HL-60/S4 (cell line): ENCODE data around the gene HDAC5.
"Not testable (repeated sequence)": the region's sequence is repeated elsewhere in the genome, so short reads cannot be mapped to it uniquely, and the experiment has no call there.

Source experiments
- in situ Hi-C: fragments of 300-500 bp; cut with MboI; formaldehyde crosslinking; loops from 2 replicates; pipeline ENCODE4 v1.14.3; 2022; ENCODE audit warnings: low sequenced_read_pairs

HDAC5 gene

GRCh38 chr17:44134752-44135568 is 11.5 kb upstream of the HDAC5 start:
- in situ Hi-C loops: no loop called here

- in situ Hi-C loops: no loop called here
Measured at GRCh38 chr17:44133918-44134476, 10.6 kb upstream of the HDAC5 start.

DNA sequence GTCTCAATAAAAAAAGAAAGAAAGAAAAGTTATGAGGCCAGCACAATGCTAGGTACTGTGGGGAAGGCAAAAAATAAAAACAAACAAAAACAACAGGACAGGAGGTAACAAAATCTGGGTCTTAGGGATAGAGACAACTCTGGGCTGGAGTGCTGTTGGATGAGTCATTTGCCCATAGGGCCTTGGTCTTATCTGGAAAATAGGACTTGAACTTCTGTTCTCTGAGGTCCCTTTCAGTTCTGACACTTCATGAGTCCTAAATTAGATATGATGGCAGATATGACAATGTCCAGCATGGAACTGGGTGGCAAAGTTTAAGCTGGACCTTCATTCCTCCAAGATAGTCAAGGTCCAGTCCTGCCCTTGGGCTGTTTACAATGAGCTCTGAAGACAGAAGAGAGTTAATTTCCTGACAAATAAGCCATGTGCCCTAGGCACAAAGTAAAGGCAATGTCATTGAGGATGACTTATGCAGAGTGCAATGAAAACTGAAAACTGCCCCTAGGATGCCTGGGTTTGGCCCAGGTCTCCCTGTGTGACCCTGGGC is 8.9 kb upstream of the HDAC5 start:
- in situ Hi-C loops: no loop called here

GRCh38 chr17:44131372-44131771 is 7.9 kb upstream of the HDAC5 start:
- in situ Hi-C loops: not testable (repeated sequence)

GRCh38 chr17:44130693-44131349 is 7.4 kb upstream of the HDAC5 start:
- in situ Hi-C loops: no loop called here

- in situ Hi-C loops: no loop called here
Measured at GRCh38 chr17:44128383-44128782, 4.9 kb upstream of the HDAC5 start.

DNA sequence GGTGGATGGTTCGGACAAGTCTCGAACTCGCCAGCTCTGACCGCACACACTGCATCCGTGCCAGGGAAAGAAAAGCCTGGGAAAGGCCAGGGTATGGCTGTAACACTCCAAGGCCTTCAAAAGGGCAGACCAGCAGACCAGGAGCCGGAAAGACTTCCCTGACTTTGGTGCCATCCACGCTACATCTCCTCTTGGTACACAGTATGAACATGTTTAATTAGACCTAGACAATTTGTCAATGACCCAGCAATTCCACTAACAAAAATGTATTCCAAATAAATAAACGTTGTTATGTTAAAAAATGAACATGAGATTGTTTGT is 637 bp upstream of the HDAC5 start:
- in situ Hi-C loops: no loop called here

- in situ Hi-C loops: no loop called here
Measured at GRCh38 chr17:44122816-44123355, 555 bp downstream of the HDAC5 start.

DNA sequence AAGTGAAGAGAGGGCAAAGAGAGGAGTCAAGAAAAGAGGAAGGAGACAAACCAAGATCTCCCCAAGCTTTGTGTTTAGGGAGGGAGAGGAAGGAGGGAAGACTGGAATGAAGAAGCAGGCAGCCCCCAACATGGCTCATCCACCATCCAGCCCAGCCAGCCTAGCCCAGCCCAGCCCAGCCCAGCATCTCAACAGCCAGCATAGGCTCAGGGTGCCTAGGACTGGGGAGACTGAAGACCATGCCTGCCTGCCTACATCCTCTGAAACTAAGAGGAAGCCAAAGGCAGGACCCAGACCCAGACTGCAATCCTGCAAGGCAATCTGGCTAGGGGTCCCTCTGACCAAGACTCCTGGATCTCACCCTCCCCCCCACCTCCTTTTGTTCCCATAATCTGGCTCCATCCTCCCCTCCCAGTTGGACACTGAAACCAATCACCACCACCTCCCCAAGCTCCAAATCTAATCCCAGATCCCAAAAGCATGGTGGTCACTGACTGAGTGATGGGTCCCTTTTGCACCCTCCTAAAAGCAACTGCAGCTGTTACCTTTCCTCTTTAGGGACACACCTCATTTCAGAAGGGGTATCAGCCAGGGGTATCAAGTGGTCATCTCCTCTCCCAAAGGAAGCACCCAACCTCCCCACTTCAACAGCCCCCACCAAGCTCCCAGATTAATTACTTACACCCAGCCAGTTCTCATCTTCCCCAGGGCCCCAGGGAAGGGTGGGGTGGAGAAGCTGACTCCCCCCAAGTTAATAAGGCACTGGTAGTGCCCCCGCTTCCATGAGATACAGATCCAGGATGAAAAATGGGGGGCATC is 1.2 kb downstream of the HDAC5 start:
- in situ Hi-C loops: no loop called here

DNA sequence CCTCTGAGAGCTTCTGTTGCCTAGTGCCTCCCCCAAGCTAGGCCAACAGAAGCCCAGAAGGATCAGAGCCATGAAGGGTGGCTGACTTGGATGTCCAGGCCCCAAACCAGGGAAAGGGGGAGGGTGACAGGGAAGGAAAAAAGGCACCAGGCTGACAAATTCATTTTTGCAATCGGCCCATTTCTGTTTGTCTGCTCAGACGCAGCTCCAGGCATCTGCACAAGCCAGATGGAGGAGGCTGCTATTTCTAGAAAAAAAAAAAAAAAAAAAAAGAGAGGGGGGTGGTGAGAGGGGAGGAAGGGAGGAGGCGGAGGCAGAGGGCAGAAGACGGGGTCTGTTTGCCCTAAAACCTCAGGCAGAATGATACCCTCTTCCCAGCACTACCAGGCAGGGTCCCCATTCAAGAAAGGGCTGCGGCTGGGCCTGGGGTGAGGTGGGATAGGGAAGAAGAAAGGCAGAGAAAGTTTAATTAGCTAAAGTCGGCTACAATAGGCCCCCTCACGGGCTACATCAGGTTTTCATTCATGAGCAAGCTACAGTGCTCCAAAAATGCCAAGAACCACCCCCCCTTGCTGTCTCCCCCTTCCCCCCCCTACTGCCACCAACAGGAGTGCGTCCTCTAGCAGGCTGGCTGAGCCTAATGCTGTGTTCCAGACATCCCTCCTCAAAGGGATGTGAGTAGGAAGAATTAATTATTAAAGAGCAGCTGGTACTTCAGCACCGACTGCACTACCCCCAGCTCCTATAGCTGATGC is 2.4 kb downstream of the HDAC5 start:
- in situ Hi-C loops: no loop called here

GRCh38 chr17:44120281-44120680 is 3.2 kb downstream of the HDAC5 start:
- in situ Hi-C loops: not testable (repeated sequence)

GRCh38 chr17:44119798-44120197 is 3.6 kb downstream of the HDAC5 start:
- in situ Hi-C loops: no loop called here

DNA sequence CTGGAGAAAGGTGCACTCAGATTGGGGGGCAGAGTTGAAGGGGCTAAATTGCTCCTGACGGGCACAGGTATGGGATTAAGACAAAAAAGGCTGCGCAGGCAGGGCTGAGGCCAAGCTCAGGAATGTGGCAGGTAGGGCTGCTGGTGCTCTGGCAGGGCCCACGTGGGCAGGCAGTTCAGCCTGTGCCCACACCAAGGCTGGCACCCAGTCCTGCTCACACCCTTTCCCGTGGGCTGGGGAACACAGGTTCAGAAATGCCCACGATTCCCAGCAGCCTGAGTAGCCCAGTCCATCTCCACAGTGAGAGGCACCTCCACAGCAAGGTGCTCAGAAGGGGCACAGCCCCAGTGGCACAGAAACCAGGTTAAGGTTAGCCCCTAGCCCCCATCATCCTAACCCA is 4.4 kb downstream of the HDAC5 start:
- in situ Hi-C loops: no loop called here

GRCh38 chr17:44118427-44119050 is 4.9 kb downstream of the HDAC5 start:
- in situ Hi-C loops: no loop called here

- in situ Hi-C loops: no loop called here
Measured at GRCh38 chr17:44117351-44117750, 6.1 kb downstream of the HDAC5 start.

- in situ Hi-C loops: no loop called here
Measured at GRCh38 chr17:44115585-44116415, 7.6 kb downstream of the HDAC5 start.

GRCh38 chr17:44113868-44114840 is 9.3 kb downstream of the HDAC5 start:
- in situ Hi-C loops: no loop called here

GRCh38 chr17:44113382-44113781 is 10.1 kb downstream of the HDAC5 start:
- in situ Hi-C loops: no loop called here
